HG03469 (cell line): ENCODE results near the gene KTI12.
"Not testable (repeated sequence)": the region's sequence is repeated elsewhere in the genome, so short reads cannot be mapped to it uniquely, and the experiment has no call there.

Experiments used
- ATAC-seq: cut with Tn5 transposase; IDR thresholded peaks from one replicate; pipeline ENCODE4 v1.9.1; 2021; ENCODE audit warnings: mild to moderate bottlenecking, moderate library complexity, moderate number of reproducible peaks; ENCODE audit not compliant: unreplicated experiment

KTI12 gene, protein sequence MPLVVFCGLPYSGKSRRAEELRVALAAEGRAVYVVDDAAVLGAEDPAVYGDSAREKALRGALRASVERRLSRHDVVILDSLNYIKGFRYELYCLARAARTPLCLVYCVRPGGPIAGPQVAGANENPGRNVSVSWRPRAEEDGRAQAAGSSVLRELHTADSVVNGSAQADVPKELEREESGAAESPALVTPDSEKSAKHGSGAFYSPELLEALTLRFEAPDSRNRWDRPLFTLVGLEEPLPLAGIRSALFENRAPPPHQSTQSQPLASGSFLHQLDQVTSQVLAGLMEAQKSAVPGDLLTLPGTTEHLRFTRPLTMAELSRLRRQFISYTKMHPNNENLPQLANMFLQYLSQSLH

DNA sequence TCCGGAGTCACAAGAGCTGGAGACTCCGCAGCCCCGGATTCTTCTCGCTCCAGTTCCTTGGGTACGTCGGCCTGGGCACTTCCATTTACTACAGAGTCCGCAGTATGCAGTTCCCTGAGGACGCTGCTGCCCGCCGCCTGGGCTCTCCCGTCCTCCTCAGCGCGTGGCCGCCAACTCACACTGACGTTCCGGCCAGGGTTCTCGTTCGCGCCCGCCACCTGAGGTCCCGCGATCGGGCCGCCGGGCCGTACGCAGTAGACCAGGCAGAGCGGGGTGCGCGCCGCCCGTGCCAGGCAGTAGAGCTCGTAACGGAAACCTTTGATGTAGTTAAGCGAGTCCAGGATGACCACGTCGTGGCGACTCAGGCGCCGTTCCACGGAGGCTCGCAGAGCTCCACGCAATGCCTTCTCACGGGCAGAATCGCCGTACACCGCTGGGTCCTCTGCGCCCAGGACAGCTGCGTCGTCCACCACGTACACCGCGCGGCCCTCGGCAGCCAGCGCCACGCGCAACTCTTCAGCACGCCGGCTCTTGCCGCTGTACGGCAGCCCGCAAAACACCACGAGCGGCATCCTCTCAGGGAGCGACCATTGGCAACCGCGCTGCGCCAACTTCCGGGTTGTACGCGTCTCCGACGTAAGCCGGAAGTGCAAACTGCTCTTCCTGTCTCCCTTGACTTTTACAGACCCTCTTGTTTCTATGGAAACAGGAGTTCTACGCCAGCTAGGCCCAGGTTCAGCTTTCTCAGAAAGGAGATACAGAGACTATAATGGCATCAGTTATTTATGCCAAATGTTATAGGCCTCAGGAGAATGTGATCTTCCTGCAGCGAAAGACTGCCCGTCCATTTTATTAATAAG, at the start of gene KTI12:
TSS of gene KTI12 (minus strand) at position 621 of the 860 bp plus-strand sequence. CDS start at position 572, 49 bp downstream.
- ATAC-seq = peak; percentile 83

DNA sequence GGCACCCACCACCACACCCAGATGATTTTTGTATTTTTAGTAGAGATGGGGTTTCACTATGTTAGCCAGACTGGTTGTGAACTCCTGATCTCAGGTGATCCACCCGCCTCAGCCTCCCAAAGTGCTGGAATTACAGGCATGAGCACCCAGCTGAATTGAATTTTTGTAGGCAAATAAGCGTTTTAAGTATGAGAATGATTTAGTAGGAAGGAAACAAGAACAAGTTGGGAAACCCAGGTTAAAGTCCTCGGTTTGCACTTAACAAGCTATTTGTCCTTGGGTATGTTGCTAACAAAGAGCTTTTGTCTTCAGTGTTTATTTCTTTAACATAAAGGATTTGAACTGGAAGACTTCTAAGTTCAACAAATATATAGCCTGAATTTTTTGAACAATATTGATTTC, 46.4 kb upstream of the KTI12 start:
- ATAC-seq = no peak

DNA sequence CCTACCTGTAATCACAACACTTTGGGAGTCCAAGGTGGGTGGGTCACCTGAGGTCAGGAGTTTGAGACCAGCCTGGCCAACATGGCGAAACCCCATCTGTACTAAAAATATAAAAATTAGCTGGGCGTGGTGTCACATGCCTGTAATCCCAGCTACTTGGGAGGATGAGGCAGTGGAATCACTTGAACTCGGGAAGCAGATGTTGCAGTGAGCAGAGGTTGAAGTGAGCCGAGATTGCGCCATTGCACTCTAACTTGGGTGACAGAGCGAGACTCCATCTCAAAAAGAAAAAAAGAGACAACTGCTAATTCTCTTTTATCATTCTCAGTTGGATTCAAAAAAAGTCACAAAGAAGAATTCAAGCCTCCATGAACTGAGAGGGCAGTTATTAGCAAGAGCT, 43.7 kb upstream of the KTI12 start:
- ATAC-seq = not testable (repeated sequence)

DNA sequence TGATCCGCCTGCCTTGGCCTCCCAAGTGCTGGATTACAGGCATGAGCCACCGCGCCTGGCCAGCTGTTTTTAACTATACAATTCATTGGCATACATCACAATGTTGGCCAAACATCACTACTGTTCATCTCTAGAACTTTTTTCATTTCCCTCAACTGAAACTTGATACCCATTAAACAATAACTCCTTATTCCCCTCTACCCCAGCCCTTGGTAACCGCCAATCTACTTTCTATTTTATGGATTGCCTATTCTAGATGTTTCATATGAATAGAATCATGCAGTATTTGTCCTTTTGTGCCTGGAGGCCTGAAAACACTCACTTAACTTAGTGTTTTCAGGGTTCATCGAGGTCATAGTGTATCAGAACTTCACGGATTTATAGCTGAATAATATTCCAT, 38.7 kb upstream of the KTI12 start:
- no peak for ATAC-seq

DNA sequence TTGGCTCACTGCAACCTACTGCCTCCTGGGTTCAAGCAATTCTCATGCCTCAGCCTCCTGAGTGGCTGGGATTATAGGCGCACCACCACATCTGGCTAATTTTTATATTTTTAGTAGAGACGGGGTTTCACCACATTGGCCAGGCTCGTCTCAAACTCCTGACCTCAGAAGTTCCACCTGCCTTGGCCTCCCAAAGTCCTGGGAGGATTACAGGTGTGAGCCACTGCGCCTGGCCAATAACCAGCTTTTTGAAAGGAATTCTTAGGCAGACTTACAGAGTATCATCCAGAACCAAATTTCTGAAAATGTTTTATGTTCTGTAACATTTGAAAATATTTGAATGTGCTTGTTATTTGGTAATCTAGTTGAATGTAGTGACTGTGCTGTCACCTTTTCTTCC, 37.1 kb upstream of the KTI12 start:
- no peak for ATAC-seq

DNA sequence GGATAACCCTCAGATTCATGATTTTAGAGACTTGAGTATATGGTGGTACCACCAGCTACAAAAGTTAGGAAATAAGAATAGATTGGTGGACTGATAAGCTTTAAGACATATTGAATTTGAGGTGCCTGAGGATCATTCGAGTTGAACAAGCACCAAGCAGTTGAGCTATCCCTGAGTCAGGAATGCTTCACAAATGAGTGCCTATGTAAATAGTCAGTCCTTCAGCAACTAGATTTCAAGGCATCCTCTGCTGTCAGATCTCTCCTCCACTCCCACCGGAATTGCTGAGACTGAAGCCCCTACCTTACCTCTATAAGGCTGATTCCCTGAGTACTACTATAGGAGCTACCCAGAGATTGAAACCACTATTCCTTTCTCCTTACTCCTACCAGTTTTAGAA, 29.6 kb upstream of the KTI12 start:
- no peak for ATAC-seq

DNA sequence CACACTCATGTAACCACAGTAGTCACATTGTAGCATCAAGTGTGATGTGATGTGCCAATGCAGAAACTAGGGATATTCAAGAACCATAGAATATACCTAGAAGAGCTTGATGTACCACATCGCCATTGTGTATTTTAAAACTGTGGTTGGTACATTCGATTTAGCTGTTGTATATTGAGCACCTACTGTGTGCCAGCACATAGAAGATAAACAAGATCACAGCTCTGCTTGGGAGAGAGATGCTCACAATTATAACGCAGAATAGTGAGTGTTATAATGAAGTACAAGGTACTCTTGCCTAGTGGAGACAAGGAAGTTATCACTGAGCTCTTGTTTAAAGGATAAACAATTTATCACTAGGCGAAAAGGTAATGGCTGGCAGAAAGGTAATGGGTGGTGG, 27.2 kb upstream of the KTI12 start:
- ATAC-seq = no peak

DNA sequence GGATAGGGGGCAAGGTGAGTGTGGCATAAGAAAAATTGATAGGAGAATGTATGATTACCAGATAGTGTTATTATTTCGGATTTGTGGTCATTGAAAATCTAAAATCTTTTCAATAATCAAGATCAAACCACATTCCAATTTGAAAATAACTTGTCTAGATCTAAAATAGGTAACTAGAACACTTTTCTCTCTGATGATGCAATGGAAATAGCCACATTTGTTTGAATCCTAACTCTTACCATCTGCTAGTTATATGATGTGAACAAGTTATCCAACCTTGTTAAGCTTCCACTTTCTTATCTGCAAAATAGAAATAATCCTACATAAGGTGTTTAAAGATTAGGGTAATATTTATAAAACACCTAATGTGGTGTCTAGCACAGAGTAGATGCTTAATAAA, 26.3 kb upstream of the KTI12 start:
- ATAC-seq = no peak

DNA sequence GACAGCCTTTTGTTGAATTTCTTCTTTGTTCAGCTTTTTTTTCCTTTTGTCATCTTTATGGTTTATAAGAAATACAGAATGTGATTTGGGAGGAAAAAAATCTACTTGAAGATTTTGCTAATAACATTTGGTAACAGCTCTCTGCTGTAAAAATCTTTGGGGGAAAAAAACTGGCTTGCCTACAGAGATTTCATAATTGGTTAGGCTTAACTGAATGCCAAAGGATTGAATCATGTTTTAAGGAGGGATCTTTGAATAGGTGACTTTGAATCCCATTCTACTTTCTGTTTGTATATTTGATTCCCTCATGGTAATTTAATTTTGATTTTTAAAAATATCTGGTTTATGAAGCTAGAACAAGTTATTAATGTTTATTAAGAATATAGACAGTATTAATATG, 25.7 kb upstream of the KTI12 start:
- no peak for ATAC-seq

DNA sequence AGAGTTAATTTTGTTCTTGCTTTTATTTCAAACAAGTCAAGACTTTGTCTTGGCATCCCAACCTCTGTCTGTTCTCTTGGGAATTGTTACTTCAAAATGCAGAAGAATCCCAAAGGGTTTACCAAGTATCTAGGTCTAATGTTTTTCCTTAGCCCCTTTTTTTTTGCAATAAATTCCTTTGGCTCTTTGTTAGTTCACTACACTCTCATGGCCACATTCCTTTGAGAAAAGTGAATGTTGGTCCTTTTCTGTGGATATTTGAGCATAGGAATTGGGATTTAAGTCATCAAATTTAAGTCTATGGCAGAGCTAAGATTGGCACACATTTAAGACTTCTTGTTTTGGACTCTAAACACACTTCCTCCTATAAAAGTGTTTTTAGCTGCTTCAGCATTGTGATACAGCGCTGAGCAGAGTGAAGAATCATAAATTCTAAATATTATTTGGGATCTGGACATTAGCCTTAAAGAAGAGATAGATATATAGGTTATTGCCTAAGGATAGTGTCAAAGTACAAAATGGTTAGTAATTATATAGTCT, 24.3 kb upstream of the KTI12 start:
- ATAC-seq = no peak

DNA sequence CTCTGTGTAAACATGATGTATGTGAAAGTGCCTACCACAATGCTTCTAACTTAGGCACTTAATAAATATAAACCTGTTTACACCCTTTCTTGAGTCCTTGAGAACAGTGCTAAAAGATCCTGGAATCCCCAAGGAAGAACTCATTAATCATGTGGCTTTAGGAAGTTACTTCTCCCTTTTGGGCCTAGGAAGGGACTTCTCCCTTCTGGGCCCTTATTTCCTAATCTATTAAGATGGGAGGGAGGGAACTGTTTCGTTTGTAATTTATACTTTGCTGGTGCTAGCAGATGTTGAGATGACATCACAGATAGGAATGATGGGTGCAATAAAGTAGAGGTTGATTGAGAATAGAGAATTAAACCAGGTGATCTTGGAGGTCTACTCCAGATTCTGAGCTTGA, 23.6 kb upstream of the KTI12 start:
- ATAC-seq = no peak

DNA sequence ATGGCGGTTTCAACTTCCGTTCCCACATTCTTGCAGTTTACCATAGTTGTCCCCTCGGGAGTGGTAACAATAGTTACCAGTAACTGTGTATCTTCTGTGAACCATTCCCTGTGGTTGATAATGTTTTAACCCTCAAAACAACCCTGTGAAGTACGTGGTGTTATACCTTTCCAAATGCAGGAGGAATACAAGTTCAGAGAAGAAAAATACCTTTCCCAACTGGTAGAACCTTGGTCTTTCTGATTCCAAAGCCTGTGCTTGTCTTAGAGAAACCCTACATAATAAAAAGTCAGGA, 23.3 kb upstream of the KTI12 start:
- ATAC-seq = peak; percentile 34

DNA sequence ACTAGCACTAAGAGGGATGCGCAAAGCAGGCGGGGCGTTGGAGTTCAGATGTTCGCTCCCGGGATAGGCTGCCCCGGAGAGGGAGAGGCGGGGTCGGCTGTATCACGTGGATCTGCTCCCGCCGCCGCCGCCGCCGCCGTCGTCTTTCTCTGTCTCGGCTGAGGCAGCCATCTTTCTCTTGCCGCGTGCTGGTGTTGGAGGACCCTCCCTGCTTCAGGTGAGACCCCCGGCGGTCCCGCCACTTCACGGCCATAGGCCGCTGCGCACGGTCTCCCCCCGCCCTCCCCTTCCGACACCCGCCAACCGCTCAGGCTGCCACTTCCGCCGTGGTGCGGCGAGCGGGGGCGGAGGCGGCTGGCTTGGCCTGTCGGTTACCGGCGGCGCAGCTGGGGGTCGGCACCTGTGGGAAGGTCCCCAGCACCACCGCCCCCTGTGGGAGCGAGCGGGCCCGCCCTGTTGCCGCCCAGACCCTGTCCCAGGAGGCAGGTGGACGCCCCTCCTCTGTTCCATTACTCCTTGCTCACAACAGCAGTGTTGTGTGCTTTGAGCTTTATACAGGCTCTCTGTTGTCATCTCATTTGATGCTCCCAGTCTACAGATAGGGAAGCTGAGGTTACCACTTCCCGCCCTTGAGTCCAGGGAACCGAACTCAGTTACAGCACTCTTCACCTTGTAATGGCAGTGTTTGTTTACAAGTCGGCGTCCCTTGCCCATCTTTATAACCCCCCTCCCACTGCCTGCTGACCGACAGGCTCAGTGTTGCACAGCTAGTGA, 22.7 kb upstream of the KTI12 start, which contains the start of gene BTF3L4:
TSS of gene BTF3L4 (plus strand) at position 133 of the 774 bp plus-strand sequence. CDS start 3,553 bp downstream, outside the sequence.
- ATAC-seq = peak; percentile 59

DNA sequence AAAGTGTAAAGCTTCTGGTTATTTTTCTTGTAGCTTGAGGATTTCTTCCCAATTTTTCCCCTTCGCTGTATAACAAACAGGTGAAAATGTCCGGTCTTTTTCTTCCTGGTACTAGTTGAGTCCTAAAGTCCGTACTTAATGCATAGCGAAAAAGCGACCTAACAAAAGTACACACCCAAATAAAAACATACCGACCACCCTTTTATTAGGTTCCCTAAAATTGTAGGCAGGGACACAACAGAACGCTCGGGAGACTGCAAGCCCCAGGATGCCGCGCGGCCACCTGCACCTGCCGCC, 22.2 kb upstream of the KTI12 start:
- no peak for ATAC-seq

DNA sequence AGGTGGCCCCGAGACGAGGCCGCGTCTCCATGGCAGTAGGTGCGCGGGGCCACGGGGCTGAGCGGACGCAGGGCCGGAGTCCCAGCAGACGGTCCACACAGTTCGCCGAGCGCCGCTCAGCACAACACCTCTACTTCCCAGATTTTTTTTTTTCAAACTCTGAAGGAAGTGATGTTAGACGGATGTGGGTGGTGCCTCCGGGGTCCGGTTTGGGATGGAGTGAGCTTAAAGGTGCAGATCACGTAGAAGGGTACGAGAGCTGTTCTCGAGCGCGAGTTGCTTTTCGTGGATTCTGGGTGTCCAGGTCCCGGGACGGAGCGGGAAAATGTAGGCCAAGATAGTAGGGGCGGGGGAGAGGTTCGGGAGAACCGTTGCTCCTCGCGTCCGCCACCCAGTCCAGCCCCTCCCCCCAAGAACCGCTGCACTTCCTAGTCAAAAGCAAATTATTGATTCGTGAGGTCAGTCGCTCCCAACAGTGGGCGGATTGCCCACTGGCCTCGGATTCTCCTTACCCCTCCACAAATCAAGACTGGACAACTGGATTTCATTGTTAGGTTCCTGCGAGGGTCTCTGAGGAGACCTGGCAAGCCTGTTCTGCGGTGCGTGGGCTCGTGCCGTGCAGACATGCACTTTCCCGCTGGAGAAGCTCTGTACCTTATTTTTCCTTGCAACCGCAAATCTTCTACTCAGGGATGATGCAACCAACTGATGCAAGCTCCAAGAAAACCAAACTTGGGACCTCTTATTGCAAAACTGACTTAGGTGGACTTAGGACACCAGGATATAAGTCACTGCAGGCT, 21.7 kb upstream of the KTI12 start, which contains the start of gene TXNDC12:
TSS of gene TXNDC12 (minus strand) at position 126 of the 800 bp plus-strand sequence. CDS start at position 31, 95 bp downstream.
- peak; percentile 31 for ATAC-seq

DNA sequence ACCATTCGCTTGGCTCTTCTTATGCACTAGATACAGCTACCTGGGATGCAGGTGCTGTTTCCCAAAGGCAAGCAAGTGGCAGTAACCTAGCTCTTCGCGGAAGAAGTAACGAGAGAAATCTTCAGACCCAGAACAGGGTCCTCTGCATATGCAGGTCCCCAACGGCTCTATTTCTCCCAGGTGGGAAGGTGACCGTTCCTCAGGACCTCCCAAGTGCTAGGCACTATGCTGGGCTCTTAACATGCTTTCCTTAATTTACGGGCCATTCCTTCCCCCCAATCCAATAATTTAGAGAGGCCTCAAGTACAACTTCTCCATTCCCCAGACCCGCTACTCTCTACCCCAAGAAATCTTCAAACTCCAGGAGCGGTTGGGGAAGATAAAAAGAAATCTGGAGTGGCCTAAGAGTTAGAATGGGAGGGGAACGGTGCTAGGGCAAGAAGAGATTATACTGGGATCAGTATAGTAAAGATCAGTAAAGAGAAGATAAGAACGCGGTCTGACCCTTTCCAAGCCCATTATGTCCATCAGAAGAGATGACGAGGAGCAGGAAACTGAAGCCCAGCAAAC, 21.0 kb upstream of the KTI12 start:
- ATAC-seq = no peak

DNA sequence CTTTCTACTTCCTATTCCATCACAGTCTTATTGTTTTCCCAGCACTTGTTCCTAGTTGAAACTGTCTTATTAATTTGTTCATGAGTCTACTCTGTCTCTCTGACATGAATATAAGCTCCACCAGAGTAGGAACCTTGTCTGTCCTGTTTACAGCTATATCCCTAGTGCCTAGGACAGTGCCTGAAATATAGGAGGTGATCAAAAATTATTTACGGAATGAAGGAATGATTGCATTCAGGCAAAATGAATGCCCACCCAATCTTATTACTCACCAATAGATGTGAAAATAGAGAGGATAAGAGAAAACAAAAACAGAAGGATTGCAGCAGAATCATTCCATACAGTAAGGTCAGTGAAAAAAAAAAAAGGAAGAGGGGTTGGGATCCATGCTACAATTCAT, 20.3 kb upstream of the KTI12 start:
- no peak for ATAC-seq

DNA sequence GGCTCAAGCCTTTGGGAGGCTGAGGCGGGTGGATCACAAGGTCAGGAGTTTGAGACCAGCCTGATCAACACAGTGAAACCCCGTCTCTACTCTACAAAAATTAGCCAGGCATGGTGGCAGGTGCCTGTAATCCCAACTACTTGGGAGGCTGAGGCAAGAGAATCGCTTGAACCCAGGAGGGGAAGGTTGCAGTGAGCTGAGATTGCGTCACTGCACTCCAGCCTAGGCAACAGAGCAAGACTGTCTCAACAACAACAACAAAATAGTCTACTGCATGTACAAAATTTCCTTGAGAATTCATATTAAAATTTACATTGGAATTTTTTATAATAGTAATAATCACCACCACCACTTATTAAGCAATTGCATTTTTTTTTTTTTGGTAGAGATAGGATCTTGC, 15.7 kb upstream of the KTI12 start:
- ATAC-seq = not testable (repeated sequence)

DNA sequence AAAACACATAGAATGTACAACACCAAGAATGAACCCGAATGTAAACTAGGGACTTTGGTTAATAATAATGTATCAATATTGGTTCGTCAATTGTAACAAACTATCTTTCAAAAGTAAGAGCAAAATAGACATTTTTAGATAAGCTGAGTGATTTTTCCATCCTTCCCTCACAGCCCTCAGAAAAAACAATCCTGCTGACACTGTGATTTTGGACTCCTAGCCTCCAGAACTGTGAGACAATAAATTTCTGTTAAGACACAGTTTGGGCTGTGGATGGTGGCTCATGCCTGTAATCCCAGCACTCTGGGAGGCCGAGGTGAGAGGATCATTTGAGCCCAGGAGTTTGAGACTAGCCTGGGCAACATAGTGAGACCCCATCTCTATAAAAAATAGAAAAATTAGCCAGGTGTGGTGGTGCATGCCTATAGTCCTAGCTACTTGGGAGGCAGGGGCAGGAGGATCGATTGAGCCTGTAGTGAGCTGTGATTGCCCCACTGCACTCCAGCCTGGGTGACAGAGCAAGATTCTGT, 12.1 kb upstream of the KTI12 start:
- not testable (repeated sequence) for ATAC-seq

DNA sequence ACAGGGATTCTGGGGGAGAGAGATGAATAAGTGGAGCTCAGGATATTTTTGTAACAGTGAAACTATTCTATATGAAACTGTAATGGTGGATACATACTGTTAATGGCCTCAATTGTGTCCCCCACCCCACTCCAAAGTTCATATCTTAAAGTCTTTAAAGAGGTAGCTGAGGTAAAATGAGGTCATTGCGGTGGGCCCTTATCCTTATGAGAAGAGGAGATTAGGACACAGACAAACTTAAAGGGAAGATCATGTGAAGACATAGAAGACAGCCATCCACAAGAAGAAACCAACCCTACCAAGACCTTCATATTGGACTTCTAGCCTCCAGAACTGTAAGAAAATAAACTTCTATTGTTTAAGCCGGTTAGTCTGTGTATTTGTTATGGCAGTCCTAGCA, 11.6 kb upstream of the KTI12 start:
- no peak for ATAC-seq
